ENCODE results near the gene LARGE1. TPM values are rescaled to one million over a fixed set of nuclear protein-coding genes. Genes with fewer than 3 reads are reported as not detected.

The LARGE1 gene
- total and polyA plus RNA-seq, 2 of the 13 experiments (the other 11 are each of a cell fraction or from before 2014, with no cell fraction given): 8.4 to 11.0 TPM

GRCh38 chr22:33920927-33921524, 750 bp upstream of the LARGE1 start (continued):
- TF ChIP-seq IKZF4 (CRISPR knock-in tag; IDR thresholded peaks at IDR 0.05; ENCODE audit: borderline replicate concordance, low read depth, not compliant biosample characterization): no peak
- TF ChIP-seq ZBTB21 (CRISPR knock-in tag; IDR thresholded peaks at IDR 0.05): no peak
- TF ChIP-seq SAP130 (CRISPR knock-in tag; IDR thresholded peaks at IDR 0.05; ENCODE audit: low read depth): peak; percentile 72
- peak; percentile 72; the same call in 1 of the 2 replicates for TF ChIP-seq GABPB1 (CRISPR knock-in tag; IDR thresholded peaks at IDR 0.05)
- TF ChIP-seq PCBP1 (IDR thresholded peaks at IDR 0.05; ENCODE audit: borderline replicate concordance, low read depth, low read length): 0 out of 2 replicates have a peak, but pooled peaks have one; percentile 35
- peak; percentile 30; the same call in 1 of the 2 replicates for TF ChIP-seq HNF4G (IDR thresholded peaks at IDR 0.05; ENCODE audit: borderline replicate concordance, low read depth, low read length)
- no peak for TF ChIP-seq HNF4G (CRISPR knock-in tag; IDR thresholded peaks at IDR 0.05; ENCODE audit: borderline replicate concordance, low read depth)
- peak; percentile 46; the same call in 1 of the 2 replicates for TF ChIP-seq MYC (CRISPR knock-in tag; IDR thresholded peaks at IDR 0.05; ENCODE audit: borderline replicate concordance)

GRCh38 chr22:33919391-33920196, 682 bp downstream of the LARGE1 start:
- Histone ChIP-seq H3K36me3 (replicated peaks in 1 of 2; ENCODE audit: control insufficient read depth in 1 of 2, insufficient read depth in 2 of 2, low read length in 2 of 2) (no peaks in the 10 kb centered on the region), H3K27ac (ENCODE audit: extremely low read length, insufficient read depth, low read length) (no peak overlapping the region), H3K79me2 (ENCODE audit: insufficient read depth, low read length) (peaks cover 34% of the 10 kb centered on the region), H3K9me3 (ENCODE audit: low read length) (no peaks in the 10 kb centered on the region), H4K20me1 (ENCODE audit: insufficient read depth, low read length) (no peaks in the 10 kb centered on the region), H3K4me2 (ENCODE audit: low read depth, low read length) (peak overlapping the region; percentile 96), H2AFZ (ENCODE audit: low read length) (peak overlapping the region; percentile 46), H3K9ac (ENCODE audit: insufficient read depth, low read depth, low read length) (peak overlapping the region; percentile 75), H3K4me3 (replicated peaks in 1 of 3; ENCODE audit: insufficient read depth in 1 of 3, low read depth in 2 of 3, low read length in 3 of 3) (peak overlapping the region; percentile 70 to 82 (median 73)), H3K27me3 (ENCODE audit: control insufficient read depth in 1 of 2, insufficient read depth in 2 of 2, low read length in 2 of 2) (peaks cover 1 to 14% of the 10 kb centered on the region in 2 experiments; a peak in 3 of 5 replicates), H3K4me1 (ENCODE audit: insufficient read depth, low read length) (peaks cover 56% of the 10 kb centered on the region)
- FAIRE-seq: no peak
- ChIA-PET CTCF (ENCODE audit: low intra/inter-chr PET ratio, low total read pairs) (no interaction called here), POLR2A (interaction anchor here (1.2 kb wide), 1 partner anchor 379 kb away, joined by 3 read pairs; no protein-coding TSS in a partner anchor)
- 3% methylated on average over 22 of the region's 57 CpGs for WGBS (ENCODE audit: low lambda C conversion rate)
- intact Hi-C loops (cut with micrococcal nuclease; ENCODE audit: unreplicated experiment): loop anchor here (5.0 to 10.0 kb wide), 2 partner anchors 337 to 405 kb away; no protein-coding TSS in a partner anchor
- BruUV-seq (replicated peaks): no TSS peak
- peak; percentile 26 for DNase-seq (ENCODE audit: low spot score)
- in situ Hi-C loops (cut with HindIII; ENCODE audit: extremely low pct_ligation_motif_present, low pct_unique_long_range_greater_than_20kb): loop anchor here (5.0 to 25.0 kb wide), 2 partner anchors 188 to 407 kb away; no protein-coding TSS in a partner anchor
- peak; percentile 30 for ATAC-seq
- TF ChIP-seq MED8 (CRISPR knock-in tag; IDR thresholded peaks at IDR 0.05; ENCODE audit: insufficient replicate concordance) (no peak), ZNF800 (CRISPR knock-in tag; IDR thresholded peaks at IDR 0.05) (peak; percentile 75), MEIS2 (CRISPR knock-in tag; IDR thresholded peaks at IDR 0.05) (0 out of 2 replicates have a peak, but pooled peaks have one; percentile 47), ZC3H13 (CRISPR knock-in tag; IDR thresholded peaks at IDR 0.05) (peak; percentile 34; the same call in 1 of the 2 replicates), HOXA7 (CRISPR knock-in tag; IDR thresholded peaks at IDR 0.05) (no peak), SPEN (CRISPR knock-in tag; IDR thresholded peaks at IDR 0.05; ENCODE audit: low read depth) (no peak), USF2 (IDR thresholded peaks at IDR 0.05; ENCODE audit: low read depth, low read length) (no peak), USF2 (CRISPR knock-in tag; IDR thresholded peaks at IDR 0.05; ENCODE audit: borderline replicate concordance) (no peak)
